GM19035 (cell line): ENCODE data around the gene FRS2.

Experiments
- ATAC-seq: cut with Tn5 transposase; IDR thresholded peaks from one replicate; pipeline ENCODE4 v1.9.1; 2021; ENCODE audit not compliant: unreplicated experiment

FRS2 gene

DNA sequence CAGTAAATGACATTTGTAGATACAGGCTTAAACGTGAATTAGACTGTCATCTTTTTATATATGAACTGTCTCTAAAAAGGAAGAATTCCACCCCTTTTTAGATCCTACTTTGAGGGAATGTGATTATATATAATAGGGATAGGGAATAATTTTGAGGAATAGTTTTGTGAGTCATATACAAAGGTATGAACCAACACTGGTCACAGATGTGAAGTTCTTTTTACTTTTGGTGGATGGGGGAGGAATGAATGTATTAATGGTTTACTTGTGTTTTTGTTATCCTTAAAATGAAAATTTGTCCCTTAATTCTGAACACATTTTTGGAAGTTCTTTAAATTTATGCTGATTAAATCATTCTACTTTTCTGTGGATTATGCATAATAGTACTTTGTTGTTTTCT, 30.4 kb downstream of the FRS2 start:
- no peak for ATAC-seq

- no peak for ATAC-seq
Observed at GRCh38 chr12:69501154-69501895, 31.1 kb downstream of the FRS2 start.

- no peak for ATAC-seq
Observed at GRCh38 chr12:69502345-69503081, 32.3 kb downstream of the FRS2 start.

- ATAC-seq = no peak
Observed at GRCh38 chr12:69508091-69508490, 37.9 kb downstream of the FRS2 start.

DNA sequence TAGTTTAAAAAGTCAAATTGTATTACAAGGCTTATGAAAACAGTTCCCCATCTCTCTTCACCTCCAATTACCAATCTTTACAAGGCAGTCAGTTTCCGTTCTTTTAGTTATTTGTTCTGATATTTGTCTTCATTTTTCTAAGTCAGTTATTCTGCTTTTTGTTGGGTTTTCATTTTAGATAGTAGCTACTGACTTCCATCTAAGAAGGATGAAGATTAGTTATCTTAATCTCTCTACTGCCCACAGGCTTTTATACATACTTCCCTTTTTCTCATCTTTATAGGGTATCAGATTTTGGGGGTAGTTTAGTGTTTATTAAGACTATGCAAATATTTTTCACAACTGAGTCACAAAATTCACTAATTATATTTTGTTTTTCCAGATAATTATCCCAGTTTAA, 38.4 kb downstream of the FRS2 start:
- no peak for ATAC-seq

DNA sequence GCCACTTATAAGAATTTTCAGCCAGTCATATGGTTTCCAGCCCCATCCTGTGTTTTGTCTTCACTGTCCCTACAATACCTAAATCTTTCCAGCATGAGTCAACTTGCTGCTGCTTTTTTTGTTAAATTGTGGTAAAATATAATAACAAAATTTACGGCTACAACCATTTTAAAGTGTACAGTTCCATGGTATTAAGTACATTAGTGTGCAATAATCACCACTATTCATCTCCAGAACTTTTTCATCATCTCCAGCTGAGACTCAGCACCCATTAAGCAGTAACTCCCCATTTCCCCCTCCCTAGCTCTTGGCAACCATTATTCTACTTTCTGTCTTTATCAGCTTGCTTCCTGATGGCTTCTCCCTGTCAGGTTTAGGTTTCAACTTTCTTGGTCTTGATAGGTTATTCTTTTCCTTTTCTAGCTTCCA, 39.1 kb downstream of the FRS2 start:
- ATAC-seq = no peak

DNA sequence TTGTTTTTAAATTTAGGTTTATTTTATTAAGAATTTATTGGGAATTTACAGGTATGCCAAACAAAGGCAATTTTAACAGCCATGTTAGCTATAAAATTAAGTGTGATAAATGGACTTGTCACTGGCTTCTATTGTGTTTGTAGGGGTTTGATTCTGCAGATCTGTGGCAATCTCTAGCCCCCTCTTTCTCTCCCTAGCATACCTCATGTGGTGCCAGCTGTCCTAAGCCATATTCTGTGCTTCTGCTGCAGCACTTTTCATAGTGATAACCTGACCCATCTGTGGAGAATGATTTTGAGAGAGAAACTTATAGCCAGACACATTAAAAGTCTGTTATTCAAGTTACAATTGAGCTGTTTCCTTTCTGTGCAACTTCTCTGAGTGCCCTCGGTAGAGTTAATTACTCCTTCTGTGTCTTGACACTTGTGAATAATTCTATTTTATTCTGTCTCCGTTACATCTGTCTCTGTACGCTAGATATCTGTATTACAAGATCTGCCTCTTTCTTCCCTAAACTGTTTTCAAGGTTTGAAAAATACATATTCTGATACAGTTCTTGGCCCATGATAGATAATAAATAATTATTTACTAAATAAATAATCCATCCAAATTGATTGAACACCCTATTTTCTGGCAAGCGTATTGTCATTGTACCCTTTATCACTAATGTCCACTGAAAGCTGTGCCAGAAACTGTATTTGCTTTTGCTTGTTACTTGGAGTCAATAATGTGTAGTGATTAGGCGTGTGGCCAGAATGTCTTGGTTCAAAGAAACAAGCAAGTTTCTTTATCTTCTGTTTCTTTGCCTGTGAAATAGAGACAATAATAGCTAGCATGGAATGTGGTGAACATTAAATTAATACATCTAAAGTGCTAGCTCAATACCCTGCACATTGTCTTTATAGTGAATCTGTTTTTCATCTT, 40.0 kb downstream of the FRS2 start:
- no peak for ATAC-seq

DNA sequence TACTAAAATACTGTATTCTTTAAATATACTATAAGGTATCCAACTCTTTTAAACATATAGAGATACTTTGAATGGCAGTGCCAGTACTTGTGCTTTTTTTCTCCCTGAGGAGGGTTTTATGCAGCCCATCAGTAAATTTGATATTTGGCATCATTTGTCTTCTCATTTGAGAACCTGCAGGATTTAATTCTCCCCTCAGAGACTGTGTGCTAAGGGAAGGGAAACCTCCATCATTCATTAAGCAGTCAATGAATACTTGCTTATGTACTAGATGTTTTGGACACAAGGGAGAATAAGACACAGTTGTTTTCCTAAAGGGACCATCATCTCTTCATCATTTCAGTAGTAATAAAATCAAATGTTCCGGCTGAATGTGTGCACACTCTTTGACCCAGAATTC, 40.8 kb downstream of the FRS2 start:
- no peak for ATAC-seq

DNA sequence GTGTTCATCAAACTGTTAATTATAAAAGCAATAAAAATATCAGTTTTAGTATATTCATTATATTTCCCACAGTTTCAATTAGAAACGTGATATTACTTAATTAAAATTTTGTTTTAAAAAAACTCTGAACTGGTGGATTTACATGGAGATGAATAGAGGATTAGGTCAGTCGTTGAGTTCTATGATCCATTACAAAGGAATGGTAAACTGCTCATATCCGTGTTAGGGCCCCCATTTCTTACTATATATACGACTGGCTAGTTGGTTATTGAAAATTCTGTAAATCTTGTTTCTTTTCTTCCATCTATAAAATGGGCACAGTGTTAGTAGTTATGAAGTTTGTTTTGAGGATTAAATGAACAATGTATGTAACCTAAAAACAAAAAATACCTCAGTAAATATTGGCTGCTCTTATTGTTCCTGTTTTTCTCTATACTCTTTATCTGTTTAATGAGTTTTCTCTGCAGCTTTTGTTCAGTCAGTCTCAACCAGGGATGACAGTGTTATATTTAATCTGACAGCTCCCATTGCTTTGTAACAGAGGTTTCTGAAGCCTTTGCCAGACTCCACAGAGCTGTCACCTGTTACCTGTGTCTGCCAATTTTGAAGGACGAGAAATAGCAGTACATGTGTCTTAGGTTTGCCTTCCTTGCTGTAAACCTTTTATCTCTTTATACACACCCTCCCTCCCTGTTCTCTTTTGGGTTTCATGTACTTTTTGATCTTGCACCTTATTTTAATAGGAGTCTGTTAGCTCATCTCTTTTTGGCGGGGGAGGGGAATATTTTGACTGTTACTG, 41.5 kb downstream of the FRS2 start:
- ATAC-seq = no peak

DNA sequence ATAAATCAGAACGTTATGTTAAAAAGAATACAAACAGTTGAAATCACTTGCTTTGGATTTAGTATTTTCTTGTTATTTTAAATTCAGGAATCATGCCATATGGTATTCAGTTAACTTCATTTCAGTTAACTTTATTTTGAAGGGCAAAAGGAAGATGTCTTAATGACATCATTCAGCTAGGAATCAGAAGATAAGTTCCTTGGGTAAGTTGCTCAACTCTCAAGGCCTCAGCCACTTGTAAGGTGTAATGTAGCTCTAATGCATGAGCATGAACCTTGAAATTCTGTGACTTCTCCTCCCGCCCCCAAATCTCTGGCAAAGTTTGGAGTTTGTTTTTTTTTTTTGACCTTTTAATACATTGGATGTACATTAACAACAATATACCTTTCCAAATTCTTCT, 42.6 kb downstream of the FRS2 start:
- no peak for ATAC-seq

GRCh38 chr12:69513297-69513696, 43.1 kb downstream of the FRS2 start:
- no peak for ATAC-seq

- ATAC-seq = no peak
Observed at GRCh38 chr12:69514111-69514510, 43.9 kb downstream of the FRS2 start.

DNA sequence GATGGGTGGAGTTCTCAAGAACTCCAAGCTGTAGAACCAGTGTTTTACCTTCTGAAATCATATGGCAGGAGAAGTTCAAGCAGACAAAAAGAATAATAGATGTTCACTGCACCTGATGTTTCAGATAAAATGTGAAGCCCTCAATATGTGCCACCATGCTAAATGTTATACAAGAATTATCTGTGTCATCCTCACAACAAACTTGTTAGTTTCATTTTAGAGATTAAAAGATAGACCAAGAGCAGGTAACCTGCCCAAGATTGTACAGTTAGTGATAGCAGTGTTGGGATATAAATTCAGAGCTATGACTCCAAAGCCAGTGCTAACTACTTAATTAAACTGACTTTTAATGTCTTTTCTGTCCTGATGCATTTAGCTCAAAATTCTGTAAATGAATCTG, 44.7 kb downstream of the FRS2 start:
- no peak for ATAC-seq

- ATAC-seq = no peak
Observed at GRCh38 chr12:69515394-69515930, 45.3 kb downstream of the FRS2 start.

DNA sequence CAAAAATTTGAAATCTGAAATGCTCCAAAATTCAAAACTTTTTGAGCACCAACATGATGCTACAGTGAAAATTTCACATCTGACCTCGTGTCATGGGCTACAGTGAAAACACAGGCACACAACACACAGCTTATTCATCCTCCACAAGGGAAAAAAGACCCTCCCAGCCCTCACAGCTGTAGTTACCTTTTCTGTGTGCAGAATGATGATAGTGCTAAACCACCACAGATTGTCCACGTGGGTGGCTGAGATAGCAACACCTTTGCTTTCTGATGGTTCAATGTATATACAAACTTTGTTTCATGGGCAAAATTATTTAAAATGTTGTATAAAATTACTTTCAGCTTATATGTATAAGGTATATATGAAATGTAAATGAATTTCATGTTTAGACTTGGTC, 46.8 kb downstream of the FRS2 start:
- ATAC-seq = no peak

- ATAC-seq = no peak
Observed at GRCh38 chr12:69517406-69517805, 47.2 kb downstream of the FRS2 start.

GRCh38 chr12:69519871-69520270, 49.7 kb downstream of the FRS2 start:
- ATAC-seq = no peak

- ATAC-seq = no peak
Observed at GRCh38 chr12:69523433-69524330, 53.5 kb downstream of the FRS2 start.

GRCh38 chr12:69524331-69524630, 54.1 kb downstream of the FRS2 start:
- no peak for ATAC-seq
